ENCODE data around the gene MYRFL.
"Not testable (repeated sequence)": the region's sequence is repeated elsewhere in the genome, so short reads cannot be mapped to it uniquely, and the experiment has no call there.

The MYRFL gene

DNA sequence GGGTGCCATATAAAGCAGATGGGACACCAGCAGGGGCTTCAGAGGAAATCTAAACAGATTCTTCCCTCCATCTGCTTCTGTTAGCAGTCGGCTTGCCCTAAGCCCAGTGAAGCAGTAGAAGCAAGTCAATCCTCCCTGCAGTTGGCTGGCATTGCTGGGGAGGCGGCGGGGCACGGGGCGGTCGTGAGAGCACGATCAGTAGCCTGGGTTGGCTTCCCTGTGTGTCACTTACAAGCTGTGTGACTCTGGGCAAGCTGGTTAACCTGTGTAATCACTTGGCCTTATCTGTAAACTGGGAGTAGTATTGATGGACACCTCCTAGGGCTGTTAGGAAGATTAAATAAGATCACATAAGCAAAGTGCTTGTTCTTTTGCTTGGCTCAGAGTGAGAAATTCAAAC, 19.4 kb downstream of the MYRFL start:
- DNase-seq: no peak

DNA sequence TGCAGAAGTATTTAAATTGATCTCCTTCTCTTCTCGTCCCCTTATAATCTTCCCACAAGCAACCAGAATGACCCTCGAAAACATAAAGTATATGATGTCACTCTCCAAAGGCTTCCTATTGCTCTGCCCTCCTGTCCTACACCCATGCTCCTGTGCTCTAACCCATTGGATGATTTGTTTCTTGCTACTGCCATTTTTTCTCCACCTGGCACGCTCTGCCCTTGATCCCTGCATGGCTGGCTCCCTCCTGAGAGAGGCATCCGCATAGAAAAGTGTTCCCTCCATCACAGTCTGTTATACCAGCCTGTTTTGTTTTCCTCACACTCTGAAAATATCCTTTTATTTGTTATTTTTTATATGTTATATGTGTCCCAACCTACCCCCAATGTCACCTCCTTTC, 19.8 kb downstream of the MYRFL start:
- DNase-seq: no peak

- DNase-seq: no peak
These were observed 21.9 kb downstream of the MYRFL start for GRCh38 chr12:69846976-69847375.

DNA sequence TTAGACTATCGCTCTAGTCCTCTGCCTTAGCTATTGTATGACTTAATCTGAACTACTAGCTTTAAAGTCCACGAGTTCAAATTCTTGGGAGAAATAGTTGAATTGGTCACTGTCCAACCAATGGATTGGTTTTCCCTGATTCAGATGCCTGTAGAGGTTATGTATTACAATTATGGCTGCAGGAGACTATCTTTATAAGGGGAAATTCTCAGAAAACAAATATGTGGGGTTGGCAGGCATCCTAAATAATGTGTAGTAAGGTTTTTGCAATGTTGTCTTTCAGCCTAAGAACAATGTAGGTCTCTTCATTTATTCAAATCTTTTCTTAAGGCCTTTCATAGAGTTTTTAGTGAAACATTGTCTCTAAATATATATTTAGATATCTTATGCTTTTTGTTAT, 26.9 kb downstream of the MYRFL start:
- DNase-seq: peak; percentile 79

DNA sequence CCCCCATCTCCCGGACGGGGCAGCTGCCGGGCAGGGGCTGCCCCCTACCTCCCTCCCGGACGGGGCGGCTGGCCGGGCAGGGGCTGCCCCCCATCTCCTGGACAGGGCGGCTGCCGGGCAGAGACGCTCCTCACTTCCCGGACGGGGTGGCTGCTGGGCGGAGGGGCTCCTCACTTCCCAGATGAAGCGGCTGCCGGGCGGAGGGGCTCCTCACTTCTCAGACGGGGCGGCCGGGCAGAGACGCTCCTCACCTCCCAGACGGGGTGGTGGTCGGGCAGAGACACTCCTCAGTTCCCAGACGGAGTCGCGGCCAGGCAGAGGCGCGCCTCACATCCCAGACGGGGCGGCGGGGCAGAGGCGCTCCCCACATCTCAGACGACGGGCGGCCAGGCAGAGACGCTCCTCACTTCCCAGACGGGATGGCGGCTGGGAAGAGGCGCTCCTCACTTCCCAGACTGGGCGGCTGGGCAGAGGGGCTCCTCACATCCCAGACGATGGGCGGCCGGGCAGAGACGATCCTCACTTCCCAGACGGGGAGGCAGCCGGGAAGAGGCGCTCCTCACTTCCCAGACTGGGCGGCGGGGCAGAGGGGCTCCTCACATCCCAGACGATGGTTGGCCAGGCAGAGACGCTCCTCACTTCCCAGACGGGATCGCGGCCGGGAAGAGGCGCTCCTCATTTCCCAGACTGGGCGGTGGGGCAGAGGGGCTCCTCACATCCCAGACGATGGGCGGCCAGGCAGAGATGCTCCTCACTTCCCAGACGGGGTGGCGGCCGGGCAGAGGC, 28.3 kb downstream of the MYRFL start:
- not testable (repeated sequence) for DNase-seq

GRCh38 chr12:69866698-69867097, 41.7 kb downstream of the MYRFL start:
- no peak for DNase-seq

DNA sequence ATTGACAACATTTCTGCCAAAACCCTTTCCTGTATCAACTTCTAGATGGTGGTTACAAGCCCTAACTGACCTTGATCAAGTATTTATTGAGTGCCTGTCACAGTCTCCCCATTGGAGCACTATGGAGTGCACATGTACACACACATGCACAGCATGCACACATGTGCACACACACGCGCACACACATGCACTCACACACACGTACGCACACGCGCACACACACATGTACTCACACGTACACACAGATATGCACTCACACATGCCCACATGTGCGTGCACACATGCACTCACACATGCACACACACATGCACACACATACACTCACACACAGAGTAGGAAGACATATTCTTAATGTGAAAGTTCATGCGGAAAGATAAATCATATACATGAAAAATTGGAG, 43.7 kb downstream of the MYRFL start:
- DNase-seq: no peak

- DNase-seq: no peak
These were observed 47.8 kb downstream of the MYRFL start for GRCh38 chr12:69872804-69873203.

DNA sequence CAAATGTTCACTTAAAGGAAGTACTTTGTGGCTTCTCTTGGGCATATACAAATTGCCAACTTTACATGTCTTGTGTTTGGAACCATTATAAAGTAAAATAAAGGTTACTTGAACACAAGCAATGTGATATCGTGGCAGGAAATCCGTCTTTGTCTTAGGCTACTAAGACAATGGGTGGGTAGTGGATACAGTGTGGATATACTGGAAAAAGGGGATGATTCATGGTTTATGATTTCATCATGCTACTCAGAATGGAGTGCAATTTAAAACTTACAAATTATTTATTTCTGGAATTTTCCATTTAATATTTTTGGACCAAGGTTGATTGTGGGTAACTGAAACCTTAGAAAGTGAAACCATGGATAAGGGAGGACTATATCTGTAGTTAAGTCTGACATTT, 48.4 kb downstream of the MYRFL start:
- peak; percentile 32 for DNase-seq

GRCh38 chr12:69874606-69875005, 49.6 kb downstream of the MYRFL start:
- DNase-seq: no peak

DNA sequence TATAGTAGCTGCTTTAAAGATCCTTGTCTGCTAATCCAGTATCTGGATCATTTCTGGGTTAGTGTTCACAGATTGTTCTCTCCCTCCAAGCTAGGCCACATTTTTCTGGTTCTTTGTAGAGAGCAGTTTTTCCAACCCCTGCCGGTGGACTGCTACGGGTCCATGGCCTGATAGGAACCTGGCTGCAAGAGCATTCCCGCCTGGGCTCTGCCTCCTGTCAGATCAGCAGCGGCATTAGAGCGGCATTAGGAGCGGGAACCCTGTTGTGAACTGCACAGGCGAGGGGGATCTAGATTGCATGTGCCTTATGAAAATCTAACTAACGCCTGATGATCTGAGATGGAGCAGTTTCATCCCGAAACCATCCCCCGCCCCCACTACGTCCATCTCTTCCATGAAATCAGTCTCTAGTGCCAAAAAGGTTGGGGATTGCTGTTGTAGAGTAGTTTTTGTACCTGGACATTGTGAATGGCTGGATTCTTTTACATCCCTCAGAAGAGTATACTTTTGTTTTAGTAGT, 50.4 kb downstream of the MYRFL start:
- DNase-seq: no peak

GRCh38 chr12:69879007-69879960, 54.3 kb downstream of the MYRFL start:
- DNase-seq: peak; percentile 78

GRCh38 chr12:69880571-69880970, 55.5 kb downstream of the MYRFL start:
- DNase-seq: peak; percentile 63

DNA sequence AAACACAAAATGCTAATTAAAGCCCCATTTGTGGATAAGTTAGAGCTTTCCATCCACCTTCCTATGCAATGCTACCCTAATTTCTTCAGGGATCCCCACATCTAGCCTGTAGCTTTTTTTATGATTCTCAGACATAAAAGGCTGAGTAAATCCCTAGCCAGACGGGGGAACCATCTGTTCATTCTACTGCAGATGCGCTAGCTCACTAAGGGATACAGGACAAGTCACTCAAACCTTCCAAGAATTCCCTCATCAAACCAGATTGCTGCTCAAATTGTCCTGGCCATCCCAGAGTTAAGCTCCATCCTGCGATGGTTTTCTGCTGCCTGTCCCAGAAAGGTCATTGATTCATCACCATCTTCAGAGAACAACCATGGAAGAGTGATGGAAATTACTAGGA, 56.7 kb downstream of the MYRFL start:
- no peak for DNase-seq

DNA sequence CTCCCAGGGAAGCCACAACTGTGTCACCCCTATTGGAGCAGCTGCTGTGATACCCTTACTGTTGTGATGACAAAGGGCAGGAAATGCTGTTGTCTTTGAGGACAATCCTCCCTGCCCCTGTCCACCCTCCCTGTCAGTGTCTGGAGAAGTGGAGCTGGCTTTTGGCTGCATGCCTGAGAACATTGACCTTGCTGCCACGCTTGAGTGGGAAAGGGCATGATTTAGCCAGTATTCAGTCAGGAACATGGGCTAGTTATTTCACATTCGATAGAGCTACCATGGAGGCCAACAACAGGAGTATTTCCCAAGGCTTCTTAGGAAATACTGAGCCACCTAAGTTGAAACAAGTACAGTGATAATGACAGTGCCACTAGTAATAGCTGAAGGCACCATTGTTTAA, 59.4 kb downstream of the MYRFL start:
- no peak for DNase-seq

- no peak for DNase-seq
These were observed 60.6 kb downstream of the MYRFL start for GRCh38 chr12:69885658-69886057.

- no peak for DNase-seq
These were observed 61.1 kb downstream of the MYRFL start for GRCh38 chr12:69886109-69886508.

DNA sequence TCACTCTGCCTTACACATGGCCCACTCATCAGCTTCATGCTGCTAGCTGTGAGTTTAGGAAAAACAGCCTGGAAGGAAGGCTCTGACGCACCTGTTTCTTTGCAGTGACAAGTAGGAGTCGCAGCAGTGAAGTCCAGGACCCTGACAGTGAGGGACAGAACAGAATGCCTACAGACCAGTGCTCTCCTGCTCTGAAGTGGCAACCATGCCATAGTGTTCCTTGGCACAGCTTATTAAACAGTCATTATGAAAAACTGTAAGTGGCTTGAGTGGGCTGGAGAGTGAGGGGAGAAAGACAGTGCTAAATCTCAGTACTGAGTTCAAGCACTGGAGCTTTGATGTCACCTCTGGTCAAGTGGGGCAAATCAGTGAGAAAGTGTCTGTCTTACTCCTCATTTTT, 61.7 kb downstream of the MYRFL start:
- no peak for DNase-seq

DNA sequence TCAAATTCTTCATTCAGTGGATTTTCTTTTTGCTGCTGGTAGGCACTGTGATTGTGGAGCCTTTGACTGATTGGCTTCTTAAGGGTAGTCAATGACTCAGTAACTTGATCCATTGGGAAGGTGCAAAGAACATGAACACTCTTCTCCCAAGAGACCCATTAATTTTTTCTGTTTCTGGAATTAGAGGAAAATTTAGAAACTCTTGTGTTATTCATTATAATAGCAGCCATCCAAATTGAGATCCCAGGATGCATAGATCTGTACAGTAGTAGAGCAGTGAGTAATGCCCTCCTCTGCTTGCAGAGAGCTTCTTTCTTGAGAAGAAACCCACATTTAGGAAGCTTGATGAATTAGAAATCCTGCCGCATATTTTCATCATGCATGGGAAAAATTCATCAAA, 63.9 kb downstream of the MYRFL start:
- DNase-seq: peak; percentile 73

- no peak for DNase-seq
These were observed 69.9 kb downstream of the MYRFL start for GRCh38 chr12:69894800-69895383.

DNA sequence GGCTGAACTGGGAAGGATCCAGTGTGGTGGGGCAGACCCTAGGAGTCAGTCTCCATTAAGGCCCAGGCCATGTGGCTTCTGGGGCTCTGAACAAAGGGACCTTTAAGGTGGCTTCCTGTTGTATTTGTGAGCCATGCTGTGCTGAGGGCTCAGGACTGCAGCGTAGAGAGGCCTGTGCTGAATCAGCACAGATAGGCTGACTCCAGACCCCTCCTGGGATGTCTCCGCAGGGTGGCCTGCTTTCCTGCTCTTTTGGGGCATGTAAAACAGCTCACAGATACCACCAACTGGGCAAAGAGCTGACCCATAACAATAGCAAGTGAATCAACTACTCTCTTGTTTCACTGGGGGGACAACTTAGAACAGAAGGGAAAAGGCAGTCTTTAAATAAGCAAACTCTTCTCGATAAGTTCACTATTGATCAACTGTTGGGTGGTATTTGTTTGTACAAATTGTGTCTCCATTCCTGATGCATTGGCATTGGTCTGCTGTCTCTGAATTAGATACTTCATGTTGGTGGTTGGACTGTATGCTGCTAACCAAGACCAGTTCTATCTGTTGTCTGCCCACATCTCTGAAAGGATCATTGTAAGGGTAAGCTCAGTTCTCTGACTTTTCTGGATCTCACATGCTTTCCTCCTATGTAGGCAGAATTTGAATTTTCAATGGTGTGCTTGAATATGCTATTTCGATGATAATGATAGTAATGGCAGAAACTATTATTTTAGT, 71.8 kb downstream of the MYRFL start:
- no peak for DNase-seq

DNA sequence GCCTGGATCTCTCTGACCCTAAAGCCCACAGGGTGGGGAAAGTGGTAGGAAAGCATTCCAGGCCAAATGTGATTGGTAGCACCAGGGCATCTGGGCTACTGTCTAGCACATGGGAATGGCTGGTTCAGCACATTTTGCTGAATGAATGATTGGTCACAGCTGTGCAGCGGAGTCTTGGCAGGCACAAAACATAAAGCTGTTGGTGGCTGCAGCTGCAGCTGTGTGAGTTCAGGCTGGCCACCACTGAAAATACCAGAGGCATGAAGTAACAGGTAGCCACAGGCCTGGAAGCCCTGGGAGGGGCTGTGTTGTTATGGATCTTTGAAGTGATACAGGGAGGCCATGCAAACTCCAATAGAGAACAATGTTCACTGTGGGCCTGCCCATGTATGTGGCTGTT, 72.7 kb downstream of the MYRFL start:
- peak; percentile 99 for DNase-seq

- peak; percentile 96 for DNase-seq
These were observed 73.2 kb downstream of the MYRFL start for GRCh38 chr12:69898236-69898635.
